ENCODE data around the gene MVD.
"Not testable (repeated sequence)": the region's sequence is repeated elsewhere in the genome, so short reads cannot be mapped to it uniquely, and the experiment has no call there.

MVD gene

GRCh38 chr16:88681709-88682451 lies 19.0 kb upstream of the MVD start:
- DNase-seq (ENCODE audit: low read depth in 1 of 2, low spot score in 1 of 2): no peak

- no peak for DNase-seq (ENCODE audit: low read depth in 1 of 2, low spot score in 1 of 2)
Measured at GRCh38 chr16:88681084-88681680, 18.3 kb upstream of the MVD start.

DNA sequence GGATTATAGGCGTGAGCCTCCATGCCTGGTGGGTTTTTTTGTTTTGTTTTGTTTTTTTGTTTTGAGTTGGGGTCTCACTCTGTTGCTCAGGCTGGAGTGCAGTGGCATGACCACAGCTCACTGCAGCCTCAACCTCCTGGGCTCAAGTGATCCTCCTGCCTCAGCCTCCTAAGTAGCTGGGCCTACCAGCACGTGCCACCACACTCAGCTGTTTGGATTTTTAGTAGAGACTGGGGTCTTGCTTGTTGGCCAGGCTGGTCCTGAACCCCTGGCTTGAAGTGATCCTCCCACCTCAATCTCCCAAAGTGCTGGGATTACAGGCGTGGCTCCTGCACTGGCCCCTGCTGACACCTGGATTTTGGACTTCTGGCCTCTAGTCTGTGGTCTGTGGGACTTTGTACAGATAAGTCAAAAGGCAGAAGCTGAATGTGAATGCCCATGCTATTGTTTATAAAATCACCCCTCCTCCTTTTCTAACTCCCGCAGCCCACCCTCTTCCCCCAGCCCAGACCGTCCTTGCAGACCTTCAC lies 17.7 kb upstream of the MVD start:
- no peak for DNase-seq (ENCODE audit: low read depth in 1 of 2, low spot score in 1 of 2)

GRCh38 chr16:88678224-88678979 lies 15.5 kb upstream of the MVD start:
- no peak for DNase-seq (ENCODE audit: low read depth in 1 of 2, low spot score in 1 of 2)

GRCh38 chr16:88677721-88678120 lies 14.8 kb upstream of the MVD start:
- DNase-seq (ENCODE audit: low read depth in 1 of 2, low spot score in 1 of 2): no peak

DNA sequence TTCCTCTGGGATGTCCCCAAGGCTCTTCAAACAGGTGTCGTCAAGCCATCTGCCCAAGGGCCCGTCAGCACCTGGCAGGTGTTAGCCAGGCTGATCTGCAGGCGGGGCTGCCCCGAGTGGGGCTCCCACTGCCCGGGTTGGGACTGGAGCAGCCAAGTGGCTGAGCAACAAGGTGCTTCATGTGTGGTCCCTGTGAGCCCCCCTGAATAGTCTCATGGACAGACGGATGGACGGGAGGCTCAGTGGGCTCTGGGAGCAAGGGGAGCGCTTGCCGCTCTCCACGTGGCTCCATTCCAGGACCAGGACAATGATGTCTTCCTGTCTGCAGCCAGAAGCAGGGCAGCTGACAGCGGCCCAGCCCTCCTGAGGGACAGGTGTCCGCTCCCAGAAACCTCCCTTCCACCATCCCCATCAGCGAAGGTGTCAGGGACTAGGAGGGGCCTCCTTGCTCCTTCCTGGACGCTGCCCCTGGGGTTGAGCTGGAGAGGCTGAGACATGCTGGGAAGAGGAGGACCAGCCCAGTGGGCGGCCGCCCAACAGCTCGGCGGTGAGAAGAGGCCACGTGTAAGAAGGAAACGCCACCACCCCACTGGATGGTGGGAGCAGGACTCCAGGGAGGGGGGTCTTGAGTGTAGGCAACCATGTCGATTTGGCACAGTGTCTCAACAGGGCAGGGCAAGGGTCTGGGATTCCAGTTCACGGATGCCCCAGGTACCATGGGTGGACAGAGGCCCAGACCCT lies 13.8 kb upstream of the MVD start:
- no peak for DNase-seq (ENCODE audit: low read depth in 1 of 2, low spot score in 1 of 2)

DNA sequence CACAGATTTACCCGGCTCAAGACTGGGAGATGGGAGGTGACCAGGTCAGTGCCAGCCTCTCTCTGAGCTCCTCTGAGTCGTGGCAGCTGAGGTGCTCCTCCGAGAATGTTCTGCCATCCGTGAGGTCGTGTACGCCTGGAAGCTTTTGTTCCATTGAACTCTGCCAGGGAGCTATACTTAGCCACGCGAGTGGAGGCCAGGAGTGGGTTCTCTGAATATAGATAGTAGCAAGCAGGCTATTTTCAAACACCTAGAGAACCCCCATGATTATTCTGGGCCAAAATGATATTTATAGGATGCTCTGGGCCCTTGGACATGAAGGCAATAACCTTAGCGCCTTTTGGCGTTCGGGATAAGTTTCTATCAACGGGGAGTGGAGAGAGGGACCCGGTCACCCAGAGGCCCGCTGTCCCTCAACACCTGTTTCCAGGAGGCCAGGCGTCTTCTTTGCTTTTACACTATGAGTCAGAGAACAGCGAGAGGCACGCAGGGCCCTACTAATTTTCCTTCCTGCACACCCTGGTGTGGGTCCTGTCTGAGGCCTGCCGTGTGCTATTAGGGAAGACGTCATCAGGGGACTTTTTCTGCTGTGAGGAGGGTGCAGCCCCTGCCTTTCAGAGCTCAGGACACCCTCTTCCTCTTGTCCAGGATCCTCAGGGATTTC lies 11.0 kb upstream of the MVD start:
- DNase-seq (ENCODE audit: low read depth in 1 of 2, low spot score in 1 of 2): no peak

DNA sequence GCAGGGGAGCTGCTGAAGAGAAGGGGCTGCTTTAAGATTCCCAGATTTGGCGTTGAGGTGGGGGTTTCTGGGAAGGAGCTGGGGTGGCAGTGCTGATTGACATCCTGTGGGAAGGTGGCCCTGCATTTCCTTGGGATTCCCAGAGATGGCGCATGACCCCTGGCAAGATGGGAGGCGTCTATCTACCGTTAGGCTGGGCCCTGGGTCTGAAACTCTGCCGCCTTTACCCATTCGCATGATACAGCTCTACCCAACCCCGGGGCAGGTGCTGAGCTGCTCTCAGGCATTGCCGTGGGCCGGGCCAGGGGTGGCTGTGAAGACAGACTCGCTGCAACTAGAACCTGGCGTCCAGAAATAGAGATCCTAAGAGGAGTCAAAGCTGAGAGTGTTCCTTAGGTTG lies 9.9 kb upstream of the MVD start:
- no peak for DNase-seq (ENCODE audit: low read depth in 1 of 2, low spot score in 1 of 2)

- no peak for DNase-seq (ENCODE audit: low read depth in 1 of 2, low spot score in 1 of 2)
Measured at GRCh38 chr16:88671806-88672205, 8.9 kb upstream of the MVD start.

DNA sequence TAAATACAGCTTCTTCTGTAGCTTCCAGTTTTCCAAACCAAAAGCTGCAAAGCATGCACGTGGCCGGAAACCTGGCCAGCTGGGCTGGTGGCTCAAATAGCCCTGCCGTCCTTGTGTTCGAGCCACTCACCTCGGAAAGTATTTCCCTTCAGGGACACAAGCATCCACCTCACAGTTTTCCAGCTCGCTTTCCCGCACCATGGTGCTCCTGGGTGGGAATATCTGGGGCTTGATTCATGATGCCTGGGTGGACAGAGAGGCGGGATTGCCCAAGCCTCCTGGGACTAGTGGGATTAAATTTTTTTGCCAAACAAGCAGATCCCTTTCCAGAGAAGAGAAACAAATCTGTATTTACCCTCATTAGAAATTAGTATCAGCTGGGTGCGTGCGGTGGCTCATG lies 7.1 kb upstream of the MVD start:
- DNase-seq (ENCODE audit: low read depth in 1 of 2, low spot score in 1 of 2): no peak

DNA sequence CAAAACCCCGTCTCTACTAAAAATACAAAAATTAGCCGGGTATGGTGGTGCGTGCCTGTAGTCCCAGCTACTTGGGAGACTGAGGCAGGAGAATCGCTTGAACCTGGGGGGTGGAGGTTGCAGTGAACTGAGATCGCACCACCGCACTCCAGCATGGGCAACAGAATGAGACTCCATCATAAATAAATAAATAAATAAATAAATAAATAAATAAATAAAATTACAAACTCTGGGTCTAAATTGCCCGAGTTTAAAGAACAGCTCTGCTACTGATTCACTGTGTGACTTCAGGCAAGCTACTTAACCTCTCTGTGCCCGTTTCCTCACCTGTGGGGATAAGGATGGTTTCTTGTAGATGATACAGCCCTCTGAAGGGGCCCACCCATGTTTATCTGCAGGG lies 6.6 kb upstream of the MVD start:
- not testable (repeated sequence) for DNase-seq (ENCODE audit: low read depth in 1 of 2, low spot score in 1 of 2)

DNA sequence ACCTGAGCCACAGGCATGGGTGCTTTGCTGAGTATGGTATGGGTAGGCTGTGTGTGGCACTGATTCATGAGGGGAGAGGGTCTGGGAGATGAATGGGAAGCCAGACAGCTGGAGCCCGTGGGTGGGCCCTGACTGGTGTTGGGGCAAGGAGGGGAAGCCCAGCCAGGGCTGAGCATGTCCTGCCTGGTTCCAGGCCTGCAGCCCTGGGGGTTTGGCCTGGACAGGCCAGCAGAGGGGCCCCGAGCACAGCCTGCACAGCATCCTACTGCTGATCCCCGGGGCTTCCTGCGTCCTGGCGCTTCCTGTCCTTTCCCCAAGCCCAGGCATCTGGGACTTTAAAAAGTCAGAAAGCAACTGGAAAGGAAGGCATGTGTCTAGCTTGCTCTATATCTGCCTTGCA lies 4.6 kb upstream of the MVD start:
- no peak for DNase-seq (ENCODE audit: low read depth in 1 of 2, low spot score in 1 of 2)

- DNase-seq (ENCODE audit: low read depth in 1 of 2, low spot score in 1 of 2): no peak
Measured at GRCh38 chr16:88665570-88665969, 2.7 kb upstream of the MVD start.

DNA sequence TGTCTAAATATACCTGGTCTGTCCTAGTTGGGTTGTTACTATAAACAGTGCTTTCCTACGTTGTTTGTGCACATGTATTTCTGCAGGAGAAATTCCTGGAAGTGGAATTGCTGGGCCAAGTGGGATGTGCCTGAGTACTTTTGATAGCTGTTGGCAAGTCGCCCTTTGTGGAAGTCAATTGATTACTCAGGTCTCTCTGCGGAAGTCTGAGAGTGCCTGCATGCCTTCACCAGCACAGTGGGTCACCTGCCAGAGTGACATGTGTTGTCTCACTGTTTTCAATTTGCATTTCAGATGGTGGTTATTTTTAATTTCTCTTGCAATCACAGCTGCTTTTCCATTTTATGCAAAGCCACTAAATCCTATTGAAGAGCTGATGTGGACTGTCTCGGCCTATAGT lies 2.3 kb upstream of the MVD start:
- DNase-seq (ENCODE audit: low read depth in 1 of 2, low spot score in 1 of 2): no peak

GRCh38 chr16:88662222-88662842 lies 559 bp downstream of the MVD start:
- DNase-seq (ENCODE audit: low read depth in 1 of 2, low spot score in 1 of 2): no peak

DNA sequence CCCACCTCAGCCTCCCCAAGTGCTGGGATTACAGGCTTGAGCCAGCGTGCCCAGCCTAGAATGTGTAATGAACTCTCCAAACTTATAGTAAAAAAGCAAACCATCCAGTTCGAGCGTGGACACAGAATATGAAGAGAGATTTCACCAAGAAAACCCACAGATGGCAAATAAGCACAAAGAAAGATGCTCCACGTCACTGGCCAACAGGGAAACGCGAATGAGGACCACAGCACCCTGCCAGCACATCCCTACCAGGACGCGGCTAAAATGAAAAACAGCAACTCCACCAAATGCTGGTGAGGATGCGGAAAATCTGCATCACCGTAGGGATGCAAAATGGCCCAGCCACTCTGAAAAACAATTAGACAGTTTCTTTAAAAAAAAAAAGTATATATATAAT lies 1.4 kb downstream of the MVD start:
- DNase-seq (ENCODE audit: low read depth in 1 of 2, low spot score in 1 of 2): no peak

- no peak for DNase-seq (ENCODE audit: low read depth in 1 of 2, low spot score in 1 of 2)
Measured at GRCh38 chr16:88659160-88659559, 3.7 kb downstream of the MVD start.

DNA sequence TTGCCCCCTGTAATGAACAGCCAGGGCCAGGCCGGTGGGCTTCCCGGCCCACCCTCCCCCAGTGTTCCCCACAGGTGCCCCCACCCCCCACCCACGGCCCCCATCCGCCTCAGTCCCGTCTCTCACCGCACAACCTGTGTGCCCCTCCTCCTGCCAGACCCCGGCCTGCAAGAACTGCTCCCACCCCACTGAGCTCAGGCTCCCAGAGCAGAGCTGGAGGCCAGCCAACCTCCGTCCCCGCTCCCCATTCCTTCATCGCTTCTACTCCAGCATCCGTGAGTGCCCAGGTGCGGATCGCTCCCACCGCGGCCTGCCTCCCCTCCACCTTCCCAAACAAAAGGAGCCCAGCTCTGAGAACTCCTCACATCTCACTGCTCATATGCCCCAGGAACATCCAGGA lies 4.2 kb downstream of the MVD start:
- DNase-seq (ENCODE audit: low read depth in 1 of 2, low spot score in 1 of 2): no peak

DNA sequence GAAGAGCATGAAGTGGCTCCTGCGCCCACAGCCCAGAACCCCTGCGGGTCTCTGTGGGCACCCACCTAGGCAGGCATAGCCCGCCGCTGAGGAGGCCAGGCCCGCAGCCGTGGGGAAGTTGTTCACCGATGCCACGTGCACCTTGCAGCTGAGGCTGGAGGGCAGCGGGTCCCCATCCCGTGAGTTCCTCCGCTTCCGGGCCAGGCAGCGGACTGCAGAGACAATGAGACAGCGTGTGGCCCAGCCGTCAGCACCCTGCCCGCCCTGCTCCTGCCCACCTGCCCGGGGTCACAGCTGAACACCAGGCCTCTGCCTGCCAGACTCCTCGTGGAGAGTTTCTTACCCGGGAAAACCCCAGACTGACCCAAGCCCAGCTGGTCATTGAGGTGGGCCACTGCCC lies 5.5 kb downstream of the MVD start:
- no peak for DNase-seq (ENCODE audit: low read depth in 1 of 2, low spot score in 1 of 2)

GRCh38 chr16:88656291-88656980 lies 6.5 kb downstream of the MVD start:
- no peak for DNase-seq (ENCODE audit: low read depth in 1 of 2, low spot score in 1 of 2)
